Stimulated activated CD4-positive, alpha-beta T cell treated with anti-CD3 and anti-CD28 coated beads, Interleukin-12 subunit alpha, Interleukin-12 subunit beta, amount 100 ng/mL, for 4 hours (primary cell): ENCODE measurements around the gene TTC39B.

Experiments
- DNase-seq: peaks from one replicate; pipeline ENCODE4 v3.0.0-alpha.2; 2020

The TTC39B gene

GRCh38 chr9:15300218-15300617 lies 6.8 kb downstream of the TTC39B start:
- no peak for DNase-seq

GRCh38 chr9:15299374-15299939 lies 7.6 kb downstream of the TTC39B start:
- DNase-seq, result peak; percentile 35

- DNase-seq, result no peak
Measured at GRCh38 chr9:15298362-15298761, 8.7 kb downstream of the TTC39B start.

GRCh38 chr9:15295761-15296405 lies 11.1 kb downstream of the TTC39B start:
- no peak for DNase-seq

GRCh38 chr9:15294604-15295003 lies 12.4 kb downstream of the TTC39B start:
- no peak for DNase-seq

GRCh38 chr9:15293804-15294316 lies 13.2 kb downstream of the TTC39B start:
- DNase-seq, result no peak

- no peak for DNase-seq
Measured at GRCh38 chr9:15293084-15293483, 13.9 kb downstream of the TTC39B start.

- no peak for DNase-seq
Measured at GRCh38 chr9:15289603-15290002, 17.4 kb downstream of the TTC39B start.

- no peak for DNase-seq
Measured at GRCh38 chr9:15287309-15287708, 19.7 kb downstream of the TTC39B start.

- DNase-seq, result no peak
Measured at GRCh38 chr9:15286161-15286821, 20.7 kb downstream of the TTC39B start.

- DNase-seq, result no peak
Measured at GRCh38 chr9:15282567-15283285, 24.3 kb downstream of the TTC39B start.

GRCh38 chr9:15280647-15281046 lies 26.4 kb downstream of the TTC39B start:
- no peak for DNase-seq

- DNase-seq, result no peak
Measured at GRCh38 chr9:15278839-15279238, 28.2 kb downstream of the TTC39B start.

- no peak for DNase-seq
Measured at GRCh38 chr9:15278091-15278687, 28.8 kb downstream of the TTC39B start.

- no peak for DNase-seq
Measured at GRCh38 chr9:15277400-15278090, 29.5 kb downstream of the TTC39B start.

- DNase-seq, result no peak
Measured at GRCh38 chr9:15276328-15276938, 30.6 kb downstream of the TTC39B start.

- DNase-seq, result no peak
Measured at GRCh38 chr9:15274425-15274824, 32.6 kb downstream of the TTC39B start.

- DNase-seq, result no peak
Measured at GRCh38 chr9:15272377-15272928, 34.6 kb downstream of the TTC39B start.

- DNase-seq, result no peak
Measured at GRCh38 chr9:15271403-15271802, 35.6 kb downstream of the TTC39B start.

- DNase-seq, result no peak
Measured at GRCh38 chr9:15268782-15269181, 38.2 kb downstream of the TTC39B start.

GRCh38 chr9:15268317-15268716 lies 38.7 kb downstream of the TTC39B start:
- no peak for DNase-seq

- no peak for DNase-seq
Measured at GRCh38 chr9:15264918-15265317, 42.1 kb downstream of the TTC39B start.
